ENCODE results near the gene RBM4B. TPM values are rescaled to one million over a fixed set of nuclear protein-coding genes. Genes with fewer than 3 reads are reported as not detected.

RBM4B gene
- total and polyA plus RNA-seq, 2 of the 4 experiments (the other 2 are of a cell fraction) = 23.1 to 26.7 TPM

DNA sequence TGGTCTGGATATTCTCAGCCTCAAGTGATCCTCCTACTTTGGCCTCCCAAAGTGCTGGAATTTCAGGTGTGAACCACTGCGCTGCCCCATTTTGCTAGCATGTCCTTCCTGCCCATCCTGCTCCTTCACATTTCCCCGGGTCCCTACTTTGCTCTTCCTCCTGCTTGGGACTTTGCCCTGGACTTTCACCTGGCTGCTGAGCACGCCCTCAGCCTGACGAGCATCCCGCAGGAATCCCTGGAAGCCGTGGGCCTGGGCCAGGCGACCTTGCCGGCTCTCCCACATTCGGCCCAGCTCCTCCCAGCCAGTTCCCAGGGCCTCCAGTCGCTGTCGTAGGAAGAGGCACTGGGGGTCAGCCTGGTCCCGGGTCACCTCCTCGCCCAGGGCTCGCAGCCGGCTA, 22.6 kb upstream of the RBM4B start:
- Histone ChIP-seq H3K79me1 (ENCODE audit: low read depth in 1 of 2, low read length in 2 of 2) (no peaks in the 10 kb centered on the region), H3K27ac (ENCODE audit: insufficient read depth, low read length) (no peak overlapping the region), H3K9me1 (ENCODE audit: insufficient read depth, low read length) (no peaks in the 10 kb centered on the region), H4K8ac (ENCODE audit: low read depth in 2 of 2, low read length in 2 of 2) (no peak overlapping the region), H3K9ac (ENCODE audit: low read depth, low read length) (no peak overlapping the region), H3K23ac (ENCODE audit: low read depth, low read length) (no peak overlapping the region), H3K4me3 (ENCODE audit: insufficient read depth, low read depth, low read length) (no peak overlapping the region), H3K9me3 (ENCODE audit: control insufficient read depth, insufficient read depth, low read length) (peaks cover 7% of the 10 kb centered on the region), H3K4me2 (ENCODE audit: low read depth, low read length) (no peak overlapping the region), H3K4ac (ENCODE audit: low read depth, low read length) (no peak overlapping the region), H2BK120ac (ENCODE audit: low read depth, low read length) (no peak overlapping the region), H2AFZ (replicated peaks; ENCODE audit: low read length, poor library complexity) (no peak overlapping the region), H3K27me3 (ENCODE audit: control insufficient read depth, insufficient read depth, low read length) (no peaks in the 10 kb centered on the region; the same call in 1 of the 2 replicates), H2BK15ac (ENCODE audit: low read depth, low read length) (no peak overlapping the region), H4K20me1 (ENCODE audit: insufficient read depth, low read length) (no peaks in the 10 kb centered on the region), H2AK5ac (ENCODE audit: low read depth, low read length) (no peak overlapping the region), H2BK5ac (ENCODE audit: low read depth, low read length, poor library complexity, severe bottlenecking) (no peak overlapping the region), H3K18ac (ENCODE audit: low read depth, low read length) (no peak overlapping the region), H2BK20ac (ENCODE audit: low read depth, low read length) (no peak overlapping the region), H3K14ac (replicated peaks; ENCODE audit: low read depth, low read length) (no peak overlapping the region), H4K91ac (ENCODE audit: insufficient read depth, low read depth, low read length) (no peak overlapping the region), H3K4me1 (ENCODE audit: control insufficient read depth, insufficient read depth, low read length) (no peaks in the 10 kb centered on the region), H3K36me3 (ENCODE audit: control insufficient read depth, insufficient read depth, low read length) (no peaks in the 10 kb centered on the region), H2AK9ac (replicated peaks; ENCODE audit: low read depth, low read length, poor library complexity) (no peak overlapping the region), H3K56ac (ENCODE audit: extremely low read depth, insufficient read depth, low read length) (no peak overlapping the region), H4K5ac (ENCODE audit: low read depth, low read length) (no peak overlapping the region)
- ChIA-PET POLR2A (ENCODE audit: unreplicated experiment) (no interaction called here), CTCF (no interaction called here)
- intact Hi-C loops (cut with micrococcal nuclease) = no loop called here
- in situ Hi-C loops (cut with MboI; ENCODE audit: low sequenced_read_pairs) = no loop called here
- dilution Hi-C loops (cut with HindIII; ENCODE audit: low sequenced_read_pairs, unreplicated experiment) = no loop called here
- ATAC-seq (ENCODE audit: low read depth) (no peak), DNase-seq (no peak)
- BruUV-seq (replicated peaks) = no TSS peak
- WGBS, 2 experiments (ENCODE audit: extremely low coverage in 2 of 2, insufficient read length in 1 of 2) = 96% methylated on average over 12 of the region's 15 CpGs; no CpG with 5 or more reads in 1 of the 2 experiments
- TF ChIP-seq RCOR1 (IDR thresholded peaks at IDR 0.05; ENCODE audit: insufficient replicate concordance, low read length) = no peak
